H1 (cell line): ENCODE results near the gene CDHR5. TPM values are rescaled to one million over a fixed set of nuclear protein-coding genes. Genes with fewer than 3 reads are reported as not detected.

Experiments
- BRCA1 ChIP-seq: IDR thresholded peaks from 2 replicates; pipeline ENCODE4 v1.6.1; 2012; ENCODE audit warnings: low read depth, low read length, improper control_type of control experiment
- MAFK ChIP-seq: IDR thresholded peaks from 2 replicates; pipeline ENCODE4 v1.6.1; 2012; ENCODE audit warnings: low read depth, mild to moderate bottlenecking, improper control_type of control experiment, low read length
- NRF1 ChIP-seq: IDR thresholded peaks from 2 replicates; pipeline ENCODE4 v1.6.1; 2011; ENCODE audit warnings: mild to moderate bottlenecking, low read depth, low read length, improper control_type of control experiment
- SP1 ChIP-seq: IDR thresholded peaks from 2 replicates; pipeline ENCODE4 v1.6.1; 2011; ENCODE audit warnings: low read depth, low read length
- ZNF274 ChIP-seq: IDR thresholded peaks from 2 replicates; pipeline ENCODE4 v1.7.0; 2012; ENCODE audit warnings: low read length, borderline replicate concordance; ENCODE audit errors: extremely low read depth
- polyA plus RNA-seq, 7 experiments: library from polyadenylated mRNA; depleted of rRNA in 3 of 7; stranded (reverse) in 5 of 7; unstranded in 2 of 7; fragments of >200 nt in 5 of 7; fragments of 200-250 nt in 2 of 7; gene quantifications; 1 replicate in 5 of 7; 2 replicates in 1 of 7; 4 replicates in 1 of 7; pipeline versions ENCODE4 v1.2.1 to v1.2.3, GENCODE V29; 2011 to 2013; ENCODE audit warnings: missing spikeins in 2 of 7, mixed read lengths in 2 of 7
- total RNA-seq: library from RNA; stranded (reverse); fragmentation: NEBNext Ultra II Directional; extraction: Animal tissue kit (Norgen Biotek cat#: 25700); gene quantifications from 2 replicates; pipeline ENCODE4 v1.2.1, GENCODE V29; 2021
- TF ChIP-seq, protein P1 (sequence below): fragments of 300-600 bp; sonication (generic); IDR thresholded peaks from 2 replicates; pipeline ENCODE4 v1.7.1; 2012; ENCODE audit warnings: low read length, moderate library complexity, mild to moderate bottlenecking, inconsistent platforms; ENCODE audit not compliant: insufficient replicate concordance
- TF ChIP-seq, protein P2 (sequence below): IDR thresholded peaks from 2 replicates; pipeline ENCODE4 v1.6.1; 2012; ENCODE audit warnings: inconsistent platforms
- TF ChIP-seq, protein P3 (sequence below): IDR thresholded peaks from 2 replicates; pipeline ENCODE4 v1.6.1; 2012; ENCODE audit warnings: low read length, inconsistent platforms

The CDHR5 gene
- total and polyA plus RNA-seq, 2 of the 8 experiments (the other 6 are each of a cell fraction or from before 2014, with no cell fraction given): not detected

DNA sequence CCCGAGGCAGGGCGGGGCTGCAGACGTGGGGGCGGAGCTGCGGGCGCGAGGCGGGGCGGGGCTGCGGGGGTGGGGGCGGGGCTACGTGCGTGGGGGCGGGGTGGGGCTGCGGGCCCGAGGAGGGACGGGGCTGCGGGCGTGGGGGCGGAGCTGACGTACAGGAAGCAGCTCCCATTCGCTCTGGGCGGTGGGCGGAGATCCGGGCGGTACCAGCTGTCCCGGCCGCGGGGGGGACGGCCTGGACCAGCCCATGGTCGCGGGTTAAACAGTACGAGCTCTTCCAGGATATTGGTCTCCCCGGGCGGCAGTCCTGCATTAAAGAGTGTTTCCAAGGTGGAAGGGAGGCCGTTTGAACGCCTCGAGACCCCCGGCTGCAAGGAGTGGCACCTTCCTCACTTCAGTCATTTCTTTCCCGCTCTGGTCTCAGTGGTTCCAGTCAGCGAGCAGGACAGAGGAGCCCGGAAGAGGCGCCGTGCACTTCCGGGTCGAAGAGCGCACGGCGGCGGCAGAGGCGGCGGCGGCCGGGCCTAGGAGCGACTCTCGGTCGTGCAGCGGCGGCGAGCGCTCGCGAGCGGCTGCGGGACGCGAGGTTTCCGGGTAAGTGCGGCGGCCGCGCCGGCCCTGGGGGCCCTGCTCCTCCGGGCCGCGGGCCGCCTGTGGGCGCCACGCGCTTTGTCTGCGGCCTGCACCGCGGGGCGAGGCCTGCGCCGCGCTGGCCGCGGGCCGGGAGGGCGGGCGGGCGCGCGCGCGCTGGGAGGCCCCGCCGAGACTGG lies 48.6 kb downstream of the CDHR5 start, which contains the start of gene PHRF1 (continued):
- TF ChIP-seq, protein P1, sequence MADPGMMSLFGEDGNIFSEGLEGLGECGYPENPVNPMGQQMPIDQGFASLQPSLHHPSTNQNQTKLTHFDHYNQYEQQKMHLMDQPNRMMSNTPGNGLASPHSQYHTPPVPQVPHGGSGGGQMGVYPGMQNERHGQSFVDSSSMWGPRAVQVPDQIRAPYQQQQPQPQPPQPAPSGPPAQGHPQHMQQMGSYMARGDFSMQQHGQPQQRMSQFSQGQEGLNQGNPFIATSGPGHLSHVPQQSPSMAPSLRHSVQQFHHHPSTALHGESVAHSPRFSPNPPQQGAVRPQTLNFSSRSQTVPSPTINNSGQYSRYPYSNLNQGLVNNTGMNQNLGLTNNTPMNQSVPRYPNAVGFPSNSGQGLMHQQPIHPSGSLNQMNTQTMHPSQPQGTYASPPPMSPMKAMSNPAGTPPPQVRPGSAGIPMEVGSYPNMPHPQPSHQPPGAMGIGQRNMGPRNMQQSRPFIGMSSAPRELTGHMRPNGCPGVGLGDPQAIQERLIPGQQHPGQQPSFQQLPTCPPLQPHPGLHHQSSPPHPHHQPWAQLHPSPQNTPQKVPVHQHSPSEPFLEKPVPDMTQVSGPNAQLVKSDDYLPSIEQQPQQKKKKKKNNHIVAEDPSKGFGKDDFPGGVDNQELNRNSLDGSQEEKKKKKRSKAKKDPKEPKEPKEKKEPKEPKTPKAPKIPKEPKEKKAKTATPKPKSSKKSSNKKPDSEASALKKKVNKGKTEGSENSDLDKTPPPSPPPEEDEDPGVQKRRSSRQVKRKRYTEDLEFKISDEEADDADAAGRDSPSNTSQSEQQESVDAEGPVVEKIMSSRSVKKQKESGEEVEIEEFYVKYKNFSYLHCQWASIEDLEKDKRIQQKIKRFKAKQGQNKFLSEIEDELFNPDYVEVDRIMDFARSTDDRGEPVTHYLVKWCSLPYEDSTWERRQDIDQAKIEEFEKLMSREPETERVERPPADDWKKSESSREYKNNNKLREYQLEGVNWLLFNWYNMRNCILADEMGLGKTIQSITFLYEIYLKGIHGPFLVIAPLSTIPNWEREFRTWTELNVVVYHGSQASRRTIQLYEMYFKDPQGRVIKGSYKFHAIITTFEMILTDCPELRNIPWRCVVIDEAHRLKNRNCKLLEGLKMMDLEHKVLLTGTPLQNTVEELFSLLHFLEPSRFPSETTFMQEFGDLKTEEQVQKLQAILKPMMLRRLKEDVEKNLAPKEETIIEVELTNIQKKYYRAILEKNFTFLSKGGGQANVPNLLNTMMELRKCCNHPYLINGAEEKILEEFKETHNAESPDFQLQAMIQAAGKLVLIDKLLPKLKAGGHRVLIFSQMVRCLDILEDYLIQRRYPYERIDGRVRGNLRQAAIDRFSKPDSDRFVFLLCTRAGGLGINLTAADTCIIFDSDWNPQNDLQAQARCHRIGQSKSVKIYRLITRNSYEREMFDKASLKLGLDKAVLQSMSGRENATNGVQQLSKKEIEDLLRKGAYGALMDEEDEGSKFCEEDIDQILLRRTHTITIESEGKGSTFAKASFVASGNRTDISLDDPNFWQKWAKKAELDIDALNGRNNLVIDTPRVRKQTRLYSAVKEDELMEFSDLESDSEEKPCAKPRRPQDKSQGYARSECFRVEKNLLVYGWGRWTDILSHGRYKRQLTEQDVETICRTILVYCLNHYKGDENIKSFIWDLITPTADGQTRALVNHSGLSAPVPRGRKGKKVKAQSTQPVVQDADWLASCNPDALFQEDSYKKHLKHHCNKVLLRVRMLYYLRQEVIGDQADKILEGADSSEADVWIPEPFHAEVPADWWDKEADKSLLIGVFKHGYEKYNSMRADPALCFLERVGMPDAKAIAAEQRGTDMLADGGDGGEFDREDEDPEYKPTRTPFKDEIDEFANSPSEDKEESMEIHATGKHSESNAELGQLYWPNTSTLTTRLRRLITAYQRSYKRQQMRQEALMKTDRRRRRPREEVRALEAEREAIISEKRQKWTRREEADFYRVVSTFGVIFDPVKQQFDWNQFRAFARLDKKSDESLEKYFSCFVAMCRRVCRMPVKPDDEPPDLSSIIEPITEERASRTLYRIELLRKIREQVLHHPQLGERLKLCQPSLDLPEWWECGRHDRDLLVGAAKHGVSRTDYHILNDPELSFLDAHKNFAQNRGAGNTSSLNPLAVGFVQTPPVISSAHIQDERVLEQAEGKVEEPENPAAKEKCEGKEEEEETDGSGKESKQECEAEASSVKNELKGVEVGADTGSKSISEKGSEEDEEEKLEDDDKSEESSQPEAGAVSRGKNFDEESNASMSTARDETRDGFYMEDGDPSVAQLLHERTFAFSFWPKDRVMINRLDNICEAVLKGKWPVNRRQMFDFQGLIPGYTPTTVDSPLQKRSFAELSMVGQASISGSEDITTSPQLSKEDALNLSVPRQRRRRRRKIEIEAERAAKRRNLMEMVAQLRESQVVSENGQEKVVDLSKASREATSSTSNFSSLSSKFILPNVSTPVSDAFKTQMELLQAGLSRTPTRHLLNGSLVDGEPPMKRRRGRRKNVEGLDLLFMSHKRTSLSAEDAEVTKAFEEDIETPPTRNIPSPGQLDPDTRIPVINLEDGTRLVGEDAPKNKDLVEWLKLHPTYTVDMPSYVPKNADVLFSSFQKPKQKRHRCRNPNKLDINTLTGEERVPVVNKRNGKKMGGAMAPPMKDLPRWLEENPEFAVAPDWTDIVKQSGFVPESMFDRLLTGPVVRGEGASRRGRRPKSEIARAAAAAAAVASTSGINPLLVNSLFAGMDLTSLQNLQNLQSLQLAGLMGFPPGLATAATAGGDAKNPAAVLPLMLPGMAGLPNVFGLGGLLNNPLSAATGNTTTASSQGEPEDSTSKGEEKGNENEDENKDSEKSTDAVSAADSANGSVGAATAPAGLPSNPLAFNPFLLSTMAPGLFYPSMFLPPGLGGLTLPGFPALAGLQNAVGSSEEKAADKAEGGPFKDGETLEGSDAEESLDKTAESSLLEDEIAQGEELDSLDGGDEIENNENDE: no peak
- peak; percentile 82 for TF ChIP-seq SP1
- TF ChIP-seq NRF1: no peak
- TF ChIP-seq, protein P2, sequence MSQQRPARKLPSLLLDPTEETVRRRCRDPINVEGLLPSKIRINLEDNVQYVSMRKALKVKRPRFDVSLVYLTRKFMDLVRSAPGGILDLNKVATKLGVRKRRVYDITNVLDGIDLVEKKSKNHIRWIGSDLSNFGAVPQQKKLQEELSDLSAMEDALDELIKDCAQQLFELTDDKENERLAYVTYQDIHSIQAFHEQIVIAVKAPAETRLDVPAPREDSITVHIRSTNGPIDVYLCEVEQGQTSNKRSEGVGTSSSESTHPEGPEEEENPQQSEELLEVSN: peak; percentile 58
- TF ChIP-seq, protein P3, sequence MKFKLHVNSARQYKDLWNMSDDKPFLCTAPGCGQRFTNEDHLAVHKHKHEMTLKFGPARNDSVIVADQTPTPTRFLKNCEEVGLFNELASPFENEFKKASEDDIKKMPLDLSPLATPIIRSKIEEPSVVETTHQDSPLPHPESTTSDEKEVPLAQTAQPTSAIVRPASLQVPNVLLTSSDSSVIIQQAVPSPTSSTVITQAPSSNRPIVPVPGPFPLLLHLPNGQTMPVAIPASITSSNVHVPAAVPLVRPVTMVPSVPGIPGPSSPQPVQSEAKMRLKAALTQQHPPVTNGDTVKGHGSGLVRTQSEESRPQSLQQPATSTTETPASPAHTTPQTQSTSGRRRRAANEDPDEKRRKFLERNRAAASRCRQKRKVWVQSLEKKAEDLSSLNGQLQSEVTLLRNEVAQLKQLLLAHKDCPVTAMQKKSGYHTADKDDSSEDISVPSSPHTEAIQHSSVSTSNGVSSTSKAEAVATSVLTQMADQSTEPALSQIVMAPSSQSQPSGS: 0 out of 2 replicates have a peak, but pooled peaks have one; percentile 38
- no peak; the same call in 1 of the 2 replicates for TF ChIP-seq BRCA1
- no peak for TF ChIP-seq MAFK
- TF ChIP-seq ZNF274: no peak
